ENCODE data around the gene NIPBL. TPM values are rescaled to one million over a fixed set of nuclear protein-coding genes. Genes with fewer than 3 reads are reported as not detected.

The NIPBL gene
- total and polyA plus RNA-seq, 10 of the 15 experiments (the other 5 are each of a cell fraction or from before 2014, with no cell fraction given), result 10.4 to 50.4 (median 20.2) TPM

DNA sequence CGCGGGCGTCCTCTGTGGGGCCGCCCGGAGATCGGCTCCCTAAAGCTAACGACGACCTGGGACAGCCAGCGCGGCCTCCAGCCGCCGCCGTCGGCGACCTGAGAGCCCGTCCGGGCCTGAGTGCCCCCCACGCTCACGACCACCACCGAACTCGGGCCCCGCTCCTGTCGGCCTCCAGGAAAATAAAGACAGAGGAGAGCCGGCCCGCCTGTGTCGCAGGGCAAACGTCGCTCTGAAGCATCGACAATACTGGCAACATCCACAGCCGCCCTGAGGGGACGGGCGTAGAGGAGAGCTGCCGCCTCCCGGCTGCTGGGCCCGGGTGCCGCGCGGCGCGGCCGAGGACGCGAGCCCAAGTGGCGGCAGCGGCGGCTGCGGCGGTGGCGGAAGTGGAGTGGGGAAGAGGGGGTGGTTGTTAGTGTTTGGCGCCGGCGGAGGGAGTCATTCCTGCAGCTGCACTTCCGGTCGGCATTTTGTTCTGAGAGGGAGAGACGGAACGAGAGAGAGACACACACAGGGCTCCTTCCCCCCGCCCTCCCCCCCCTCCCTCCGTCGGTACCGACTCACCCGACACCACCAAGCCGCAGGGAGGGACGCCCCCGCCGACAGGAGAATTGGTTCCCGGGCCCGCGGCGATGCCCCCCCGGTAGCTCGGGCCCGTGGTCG is at the start of gene NIPBL (continued):
- TF ChIP-seq, protein P1, sequence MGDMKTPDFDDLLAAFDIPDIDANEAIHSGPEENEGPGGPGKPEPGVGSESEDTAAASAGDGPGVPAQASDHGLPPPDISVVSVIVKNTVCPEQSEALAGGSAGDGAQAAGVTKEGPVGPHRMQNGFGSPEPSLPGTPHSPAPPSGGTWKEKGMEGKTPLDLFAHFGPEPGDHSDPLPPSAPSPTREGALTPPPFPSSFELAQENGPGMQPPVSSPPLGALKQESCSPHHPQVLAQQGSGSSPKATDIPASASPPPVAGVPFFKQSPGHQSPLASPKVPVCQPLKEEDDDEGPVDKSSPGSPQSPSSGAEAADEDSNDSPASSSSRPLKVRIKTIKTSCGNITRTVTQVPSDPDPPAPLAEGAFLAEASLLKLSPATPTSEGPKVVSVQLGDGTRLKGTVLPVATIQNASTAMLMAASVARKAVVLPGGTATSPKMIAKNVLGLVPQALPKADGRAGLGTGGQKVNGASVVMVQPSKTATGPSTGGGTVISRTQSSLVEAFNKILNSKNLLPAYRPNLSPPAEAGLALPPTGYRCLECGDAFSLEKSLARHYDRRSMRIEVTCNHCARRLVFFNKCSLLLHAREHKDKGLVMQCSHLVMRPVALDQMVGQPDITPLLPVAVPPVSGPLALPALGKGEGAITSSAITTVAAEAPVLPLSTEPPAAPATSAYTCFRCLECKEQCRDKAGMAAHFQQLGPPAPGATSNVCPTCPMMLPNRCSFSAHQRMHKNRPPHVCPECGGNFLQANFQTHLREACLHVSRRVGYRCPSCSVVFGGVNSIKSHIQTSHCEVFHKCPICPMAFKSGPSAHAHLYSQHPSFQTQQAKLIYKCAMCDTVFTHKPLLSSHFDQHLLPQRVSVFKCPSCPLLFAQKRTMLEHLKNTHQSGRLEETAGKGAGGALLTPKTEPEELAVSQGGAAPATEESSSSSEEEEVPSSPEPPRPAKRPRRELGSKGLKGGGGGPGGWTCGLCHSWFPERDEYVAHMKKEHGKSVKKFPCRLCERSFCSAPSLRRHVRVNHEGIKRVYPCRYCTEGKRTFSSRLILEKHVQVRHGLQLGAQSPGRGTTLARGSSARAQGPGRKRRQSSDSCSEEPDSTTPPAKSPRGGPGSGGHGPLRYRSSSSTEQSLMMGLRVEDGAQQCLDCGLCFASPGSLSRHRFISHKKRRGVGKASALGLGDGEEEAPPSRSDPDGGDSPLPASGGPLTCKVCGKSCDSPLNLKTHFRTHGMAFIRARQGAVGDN (IDR thresholded peaks at IDR 0.05), result peak; percentile 57; the same call in 1 of the 2 replicates
- TF ChIP-seq ZNF622 (IDR thresholded peaks at IDR 0.05) (no peak), CBX3 (IDR thresholded peaks at IDR 0.05; ENCODE audit: borderline replicate concordance, low read depth) (no peak), PAX8 (IDR thresholded peaks at IDR 0.05) (no peak), CEBPZ (IDR thresholded peaks at IDR 0.05; ENCODE audit: low read depth, low read length) (no peak), ZBED1 (IDR thresholded peaks at IDR 0.05; ENCODE audit: borderline replicate concordance) (peak; percentile 60; the same call in 1 of the 2 replicates), POLR2AphosphoS2 (IDR thresholded peaks at IDR 0.05; ENCODE audit: low read depth, low read length) (peak; percentile 74), RFX5 (IDR thresholded peaks at IDR 0.05; ENCODE audit: low read depth, low read length) (no peak), EP300 (IDR thresholded peaks at IDR 0.05; ENCODE audit: borderline replicate concordance in 1 of 2, control insufficient read depth in 1 of 2, low read depth in 2 of 2, low read length in 2 of 2) (no peak), RELA (IDR thresholded peaks at IDR 0.05; ENCODE audit: borderline replicate concordance, partially characterized antibody) (no peak), MTA2 (IDR thresholded peaks at IDR 0.05; ENCODE audit: low read depth) (no peak)
- TF ChIP-seq, protein P2, sequence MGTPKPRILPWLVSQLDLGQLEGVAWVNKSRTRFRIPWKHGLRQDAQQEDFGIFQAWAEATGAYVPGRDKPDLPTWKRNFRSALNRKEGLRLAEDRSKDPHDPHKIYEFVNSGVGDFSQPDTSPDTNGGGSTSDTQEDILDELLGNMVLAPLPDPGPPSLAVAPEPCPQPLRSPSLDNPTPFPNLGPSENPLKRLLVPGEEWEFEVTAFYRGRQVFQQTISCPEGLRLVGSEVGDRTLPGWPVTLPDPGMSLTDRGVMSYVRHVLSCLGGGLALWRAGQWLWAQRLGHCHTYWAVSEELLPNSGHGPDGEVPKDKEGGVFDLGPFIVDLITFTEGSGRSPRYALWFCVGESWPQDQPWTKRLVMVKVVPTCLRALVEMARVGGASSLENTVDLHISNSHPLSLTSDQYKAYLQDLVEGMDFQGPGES (IDR thresholded peaks at IDR 0.05), result no peak
- TF ChIP-seq, protein P3, sequence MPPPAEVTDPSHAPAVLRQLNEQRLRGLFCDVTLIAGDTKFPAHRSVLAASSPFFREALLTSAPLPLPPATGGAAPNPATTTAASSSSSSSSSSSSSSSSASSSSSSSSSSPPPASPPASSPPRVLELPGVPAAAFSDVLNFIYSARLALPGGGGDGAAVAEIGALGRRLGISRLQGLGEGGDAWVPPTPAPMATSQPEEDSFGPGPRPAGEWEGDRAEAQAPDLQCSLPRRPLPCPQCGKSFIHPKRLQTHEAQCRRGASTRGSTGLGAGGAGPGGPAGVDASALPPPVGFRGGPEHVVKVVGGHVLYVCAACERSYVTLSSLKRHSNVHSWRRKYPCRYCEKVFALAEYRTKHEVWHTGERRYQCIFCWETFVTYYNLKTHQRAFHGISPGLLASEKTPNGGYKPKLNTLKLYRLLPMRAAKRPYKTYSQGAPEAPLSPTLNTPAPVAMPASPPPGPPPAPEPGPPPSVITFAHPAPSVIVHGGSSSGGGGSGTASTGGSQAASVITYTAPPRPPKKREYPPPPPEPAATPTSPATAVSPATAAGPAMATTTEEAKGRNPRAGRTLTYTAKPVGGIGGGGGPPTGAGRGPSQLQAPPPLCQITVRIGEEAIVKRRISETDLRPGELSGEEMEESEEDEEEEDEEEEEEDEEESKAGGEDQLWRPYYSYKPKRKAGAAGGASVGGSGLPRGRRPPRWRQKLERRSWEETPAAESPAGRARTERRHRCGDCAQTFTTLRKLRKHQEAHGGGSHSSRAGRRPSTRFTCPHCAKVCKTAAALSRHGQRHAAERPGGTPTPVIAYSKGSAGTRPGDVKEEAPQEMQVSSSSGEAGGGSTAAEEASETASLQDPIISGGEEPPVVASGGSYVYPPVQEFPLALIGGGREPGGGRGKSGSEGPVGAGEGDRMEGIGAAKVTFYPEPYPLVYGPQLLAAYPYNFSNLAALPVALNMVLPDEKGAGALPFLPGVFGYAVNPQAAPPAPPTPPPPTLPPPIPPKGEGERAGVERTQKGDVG (CRISPR knock-in tag; IDR thresholded peaks at IDR 0.05), result no peak
- TF ChIP-seq, protein P4, sequence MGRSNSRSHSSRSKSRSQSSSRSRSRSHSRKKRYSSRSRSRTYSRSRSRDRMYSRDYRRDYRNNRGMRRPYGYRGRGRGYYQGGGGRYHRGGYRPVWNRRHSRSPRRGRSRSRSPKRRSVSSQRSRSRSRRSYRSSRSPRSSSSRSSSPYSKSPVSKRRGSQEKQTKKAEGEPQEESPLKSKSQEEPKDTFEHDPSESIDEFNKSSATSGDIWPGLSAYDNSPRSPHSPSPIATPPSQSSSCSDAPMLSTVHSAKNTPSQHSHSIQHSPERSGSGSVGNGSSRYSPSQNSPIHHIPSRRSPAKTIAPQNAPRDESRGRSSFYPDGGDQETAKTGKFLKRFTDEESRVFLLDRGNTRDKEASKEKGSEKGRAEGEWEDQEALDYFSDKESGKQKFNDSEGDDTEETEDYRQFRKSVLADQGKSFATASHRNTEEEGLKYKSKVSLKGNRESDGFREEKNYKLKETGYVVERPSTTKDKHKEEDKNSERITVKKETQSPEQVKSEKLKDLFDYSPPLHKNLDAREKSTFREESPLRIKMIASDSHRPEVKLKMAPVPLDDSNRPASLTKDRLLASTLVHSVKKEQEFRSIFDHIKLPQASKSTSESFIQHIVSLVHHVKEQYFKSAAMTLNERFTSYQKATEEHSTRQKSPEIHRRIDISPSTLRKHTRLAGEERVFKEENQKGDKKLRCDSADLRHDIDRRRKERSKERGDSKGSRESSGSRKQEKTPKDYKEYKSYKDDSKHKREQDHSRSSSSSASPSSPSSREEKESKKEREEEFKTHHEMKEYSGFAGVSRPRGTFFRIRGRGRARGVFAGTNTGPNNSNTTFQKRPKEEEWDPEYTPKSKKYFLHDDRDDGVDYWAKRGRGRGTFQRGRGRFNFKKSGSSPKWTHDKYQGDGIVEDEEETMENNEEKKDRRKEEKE (IDR thresholded peaks at IDR 0.05), result no peak
